Gastroesophageal sphincter (tissue), 3 donors: ENCODE results near the gene TNFRSF19.

Experiments used
- CTCF ChIP-seq, 4 experiments: fragments of 200-600 bp in 2 of 4; fragments of 450-650 bp in 2 of 4; sonication (generic) in 1 of 4; IDR thresholded peaks; one replicate each; pipeline ENCODE4 v1.5.1; 2017 to 2019; ENCODE audit warnings: antibody characterized with exemption in 4 of 4, mild to moderate bottlenecking in 2 of 4, moderate library complexity in 2 of 4
- EP300 ChIP-seq: sonication (generic); formaldehyde crosslinking; IDR thresholded peaks from one replicate; pipeline ENCODE4 v1.6.1; 2017; ENCODE audit warnings: antibody characterized with exemption, mild to moderate bottlenecking

GRCh38 chr13:23723471-23723870 is 153.3 kb downstream of the TNFRSF19 start:
- TF ChIP-seq CTCF (IDR thresholded peaks at IDR 0.05) (no peak), EP300 (no peak)
